NCI-H146 treated with DMSO at 0.1 percent for 48 hours (cell line): ENCODE results near the gene SEMA6D.
"Not testable (repeated sequence)": the region's sequence is repeated elsewhere in the genome, so short reads cannot be mapped to it uniquely, and the experiment has no call there.

Source experiments
- DNase-seq: peaks from one replicate; lab custom pipeline; 2025; ENCODE audit not compliant: unreplicated experiment; lab: John Stamatoyannopoulos, UW

Gene SEMA6D

DNA sequence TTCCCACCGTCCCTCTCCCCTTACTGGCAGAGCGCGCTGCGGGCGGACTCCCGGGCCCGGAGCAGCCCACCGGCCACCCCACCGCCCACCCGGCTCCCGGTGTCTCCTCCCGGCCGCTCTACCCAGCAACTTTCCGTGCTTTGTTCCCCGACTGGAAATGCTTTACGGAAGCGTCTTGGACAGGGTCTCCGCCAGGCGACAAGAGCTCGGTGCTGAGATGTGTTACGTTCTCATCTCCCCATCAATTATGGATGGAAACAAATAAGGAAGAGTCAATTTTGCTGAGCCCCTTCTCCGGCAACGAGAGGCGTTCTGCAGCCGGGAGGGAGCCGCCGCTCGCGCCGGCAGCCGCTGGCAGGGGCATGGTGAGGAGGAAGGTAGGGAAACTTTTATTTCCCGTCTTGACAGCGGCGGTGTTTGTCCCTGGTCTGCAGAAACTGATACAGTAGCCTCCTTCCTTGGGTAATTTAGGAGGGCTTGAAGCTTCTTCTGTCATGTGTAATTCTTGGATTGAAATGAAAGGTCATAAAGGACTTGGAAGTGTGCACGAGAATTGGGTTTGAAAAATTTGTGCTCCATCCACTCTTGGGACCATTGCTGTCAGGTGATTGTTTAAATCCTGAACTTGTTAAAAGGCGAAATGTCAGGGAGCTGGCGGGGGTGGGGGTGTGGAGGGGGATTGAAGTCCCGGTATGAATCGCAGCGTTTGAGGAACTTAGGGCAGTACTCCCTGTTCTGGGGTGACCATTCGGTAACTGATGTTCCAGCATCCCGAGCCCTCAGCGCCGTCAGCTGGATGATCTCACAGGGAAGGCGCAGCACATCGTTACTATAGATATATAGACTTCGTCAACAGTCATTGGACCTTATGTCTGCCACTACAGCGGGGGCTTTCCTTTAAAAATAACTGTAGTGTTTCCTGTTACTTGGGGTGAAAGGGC lies 1.5 kb downstream of the SEMA6D start:
- no peak for DNase-seq

DNA sequence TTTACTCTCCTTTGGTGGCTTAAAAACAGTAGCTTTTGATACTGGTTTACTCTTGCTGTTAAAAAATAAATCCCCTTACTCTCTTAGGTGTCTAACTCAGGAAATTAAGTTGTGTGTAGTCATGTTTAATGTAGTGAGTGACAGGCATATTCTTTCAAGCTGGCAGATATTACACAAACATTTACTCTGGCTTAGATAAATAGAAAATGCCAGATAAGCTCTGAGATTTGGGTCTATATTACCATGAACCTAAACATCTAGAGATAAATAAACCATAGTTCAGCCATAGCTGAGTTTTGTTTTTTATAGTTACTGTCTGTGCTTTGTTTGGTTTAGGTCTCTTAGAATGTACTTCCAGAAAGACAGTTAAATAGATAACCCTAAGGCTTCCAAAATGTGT lies 2.4 kb downstream of the SEMA6D start:
- DNase-seq = no peak

- DNase-seq = no peak
Observed at GRCh38 chr15:47720555-47720954, 3.2 kb downstream of the SEMA6D start.

- no peak for DNase-seq
Observed at GRCh38 chr15:47721676-47722075, 4.4 kb downstream of the SEMA6D start.

GRCh38 chr15:47724346-47724745 lies 7.0 kb downstream of the SEMA6D start:
- no peak for DNase-seq

DNA sequence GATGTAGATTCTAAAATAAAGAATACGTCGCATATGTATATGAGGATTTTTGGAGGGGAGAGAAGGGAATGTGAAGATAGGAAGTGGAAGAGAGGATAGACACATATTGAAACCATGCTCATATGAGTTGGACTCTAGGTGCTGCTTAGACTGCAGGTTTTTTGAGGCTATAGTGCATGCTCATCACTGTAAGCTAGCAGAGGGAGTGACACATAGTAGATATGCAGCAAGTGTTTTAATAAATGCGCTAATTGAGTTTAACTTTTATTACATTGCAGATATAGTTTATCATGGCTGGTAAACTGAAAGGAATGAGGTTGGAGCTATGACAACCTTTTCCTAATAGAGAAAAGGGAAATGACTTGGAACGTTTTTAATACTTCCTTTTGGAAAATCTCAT lies 7.7 kb downstream of the SEMA6D start:
- no peak for DNase-seq

DNA sequence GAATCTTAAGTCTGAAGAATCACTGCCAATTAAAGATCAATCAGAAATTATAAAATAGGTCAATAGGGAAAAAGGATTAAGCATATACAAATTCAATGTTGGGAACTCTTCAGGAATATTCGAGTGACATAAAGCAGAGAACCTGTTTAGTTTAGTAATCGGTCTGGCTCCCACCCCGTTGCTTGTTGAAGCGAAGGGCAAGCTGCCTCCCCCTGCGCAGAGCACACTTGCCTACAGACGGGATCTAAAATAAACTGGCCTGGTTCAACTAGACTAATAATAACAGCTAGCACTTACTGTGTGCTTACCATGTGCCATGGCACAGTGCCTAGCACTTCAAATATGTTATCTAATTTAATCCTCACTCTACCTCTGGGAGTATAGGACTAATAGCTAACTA lies 8.6 kb downstream of the SEMA6D start:
- no peak for DNase-seq

GRCh38 chr15:47726399-47726823 lies 9.1 kb downstream of the SEMA6D start:
- no peak for DNase-seq

- DNase-seq = no peak
Observed at GRCh38 chr15:47727137-47727536, 9.8 kb downstream of the SEMA6D start.

GRCh38 chr15:47727676-47728075 lies 10.4 kb downstream of the SEMA6D start:
- DNase-seq = no peak

DNA sequence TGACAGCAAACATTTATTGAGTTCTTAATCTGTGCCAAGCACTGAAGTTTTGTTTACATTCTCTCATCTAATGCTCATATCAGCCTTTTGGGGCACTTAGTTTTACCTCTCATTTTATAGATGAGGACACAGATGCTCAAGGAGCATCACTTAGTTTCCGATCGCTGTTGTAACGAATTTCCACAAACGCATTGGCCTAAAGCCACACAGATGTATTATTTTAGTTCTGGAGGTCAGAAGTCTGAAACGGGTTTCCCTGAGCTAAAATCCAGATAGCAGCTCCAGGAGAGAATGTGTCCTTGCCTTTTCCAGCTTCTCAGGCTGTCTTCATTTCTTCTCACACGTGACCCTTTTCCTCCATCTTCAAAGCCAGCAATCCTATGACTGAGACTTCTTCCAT lies 11.1 kb downstream of the SEMA6D start:
- DNase-seq = no peak

DNA sequence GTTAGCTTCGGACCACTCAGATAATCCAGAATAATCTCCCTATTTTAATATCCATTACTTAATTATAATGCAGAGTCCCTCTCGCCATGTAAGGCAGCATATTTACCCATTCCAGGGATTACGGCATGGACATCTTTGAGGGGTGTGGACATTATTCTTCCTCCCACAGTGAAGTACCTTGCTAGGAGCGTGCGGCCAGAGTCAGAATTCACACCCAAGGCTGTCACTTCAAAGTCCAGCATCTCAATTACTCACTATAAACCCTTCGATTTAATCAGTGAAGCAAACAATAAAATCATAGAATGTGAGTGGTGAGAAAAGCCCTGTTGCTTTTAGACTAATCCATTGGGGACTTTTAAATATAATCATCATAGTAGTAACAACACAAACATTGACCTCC lies 11.6 kb downstream of the SEMA6D start:
- no peak for DNase-seq

DNA sequence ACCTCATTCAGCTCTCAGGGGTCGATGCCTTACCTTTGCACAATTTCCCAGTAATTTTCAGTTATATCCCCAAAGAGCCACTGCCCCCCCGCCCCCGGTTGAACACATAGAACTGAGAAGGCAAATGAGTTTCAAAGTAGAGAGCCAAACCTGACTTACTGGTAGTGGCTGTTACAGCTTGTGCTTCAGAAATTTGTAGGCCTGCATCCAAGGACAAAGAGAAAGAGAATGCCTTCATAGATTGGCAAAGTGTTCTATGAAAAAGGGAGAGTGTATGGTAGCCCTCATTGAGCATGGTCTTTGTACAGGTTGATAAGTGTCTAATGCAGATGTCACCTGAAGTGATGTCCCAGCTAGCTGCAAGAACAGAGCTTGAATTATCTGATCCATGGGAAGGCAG lies 13.9 kb downstream of the SEMA6D start:
- DNase-seq = no peak

DNA sequence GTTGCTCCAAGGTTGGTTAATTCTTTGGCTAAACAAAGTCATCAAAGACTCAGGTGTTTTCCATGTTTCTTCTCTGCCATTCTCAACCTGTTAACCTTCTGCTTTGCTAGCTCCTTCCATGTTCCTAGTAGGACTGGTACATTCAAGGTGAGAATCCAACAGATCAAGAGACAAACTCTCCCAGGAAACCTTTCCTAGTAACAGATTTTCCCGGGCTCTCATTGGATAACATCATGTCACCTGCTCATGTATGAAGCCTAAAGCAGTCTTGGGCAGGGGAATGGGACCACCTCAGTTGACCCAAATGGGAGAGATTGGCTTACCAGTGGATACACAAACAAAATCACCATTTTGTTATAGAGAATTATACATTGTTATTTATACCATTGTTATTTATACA lies 14.9 kb downstream of the SEMA6D start:
- no peak for DNase-seq

DNA sequence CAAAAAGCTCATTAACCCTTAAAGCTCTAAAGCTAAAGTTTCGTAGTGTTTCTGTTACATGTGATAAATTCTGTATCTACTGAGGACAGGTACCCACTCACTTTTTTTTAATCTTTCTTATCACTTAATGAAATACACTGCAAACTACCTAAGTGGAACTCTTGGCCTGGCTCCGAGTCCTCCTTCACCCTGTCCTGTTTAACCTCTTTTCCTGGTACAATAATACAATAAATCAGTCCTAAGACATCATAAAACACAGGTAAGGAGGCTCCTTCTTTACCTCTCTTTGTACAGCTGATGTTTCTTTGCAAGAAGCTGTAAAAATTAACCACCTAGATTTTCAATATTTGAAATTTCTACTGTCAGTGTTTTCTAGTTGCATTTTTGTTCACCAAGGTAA lies 15.8 kb downstream of the SEMA6D start:
- no peak for DNase-seq

GRCh38 chr15:47736143-47736786 lies 19.0 kb downstream of the SEMA6D start:
- DNase-seq = no peak

- no peak for DNase-seq
Observed at GRCh38 chr15:47737477-47737876, 20.2 kb downstream of the SEMA6D start.

DNA sequence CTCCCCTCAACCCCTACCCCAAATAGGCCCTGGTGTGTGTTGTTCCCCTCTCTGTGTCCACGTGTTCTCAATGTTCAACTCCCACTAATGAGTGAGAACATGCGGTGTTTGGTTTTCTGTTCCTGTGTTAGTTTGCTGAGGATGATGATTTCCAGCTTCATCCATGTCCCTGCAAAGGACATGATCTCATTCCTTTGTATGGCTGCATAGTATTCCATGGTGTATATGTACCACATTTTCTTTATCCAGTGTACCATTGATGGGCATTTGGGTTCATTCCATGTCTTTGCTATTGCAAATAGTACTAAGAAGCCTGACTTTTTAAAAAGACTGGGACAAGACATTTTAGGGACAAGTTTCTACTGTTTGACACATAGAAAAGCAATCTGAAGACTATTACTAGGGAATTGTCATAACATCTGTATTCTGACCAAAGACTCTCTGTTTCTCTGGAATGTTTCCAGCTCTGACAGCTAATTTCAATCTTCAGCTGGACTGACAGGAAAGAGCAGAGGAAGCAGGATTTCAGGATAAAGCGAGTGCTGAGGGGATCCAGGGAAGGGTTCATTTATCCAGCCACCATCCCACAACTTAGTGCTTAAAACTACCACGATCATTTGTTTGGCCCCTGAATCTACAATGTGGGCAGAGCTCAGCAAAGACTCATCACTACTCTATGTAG lies 21.0 kb downstream of the SEMA6D start:
- DNase-seq = not testable (repeated sequence)

DNA sequence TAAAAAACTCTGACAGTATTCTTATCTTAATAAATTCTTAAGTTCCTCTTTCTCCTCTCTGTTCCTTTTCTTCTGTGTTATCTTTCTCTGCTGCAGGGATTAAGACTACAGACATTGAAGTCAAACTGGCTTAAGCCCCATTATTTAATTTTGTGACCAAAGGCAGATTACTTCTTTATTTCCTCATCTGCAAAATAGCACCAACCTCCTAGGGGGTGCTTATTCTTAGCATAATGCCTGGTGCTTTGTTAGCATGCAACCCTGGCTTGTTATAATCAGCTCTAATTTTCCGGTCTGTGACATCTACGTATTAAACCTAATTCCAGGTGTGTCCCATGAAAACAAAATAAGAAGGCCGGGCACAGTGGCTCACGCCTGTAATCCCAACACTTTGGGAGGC lies 23.8 kb downstream of the SEMA6D start:
- no peak for DNase-seq

DNA sequence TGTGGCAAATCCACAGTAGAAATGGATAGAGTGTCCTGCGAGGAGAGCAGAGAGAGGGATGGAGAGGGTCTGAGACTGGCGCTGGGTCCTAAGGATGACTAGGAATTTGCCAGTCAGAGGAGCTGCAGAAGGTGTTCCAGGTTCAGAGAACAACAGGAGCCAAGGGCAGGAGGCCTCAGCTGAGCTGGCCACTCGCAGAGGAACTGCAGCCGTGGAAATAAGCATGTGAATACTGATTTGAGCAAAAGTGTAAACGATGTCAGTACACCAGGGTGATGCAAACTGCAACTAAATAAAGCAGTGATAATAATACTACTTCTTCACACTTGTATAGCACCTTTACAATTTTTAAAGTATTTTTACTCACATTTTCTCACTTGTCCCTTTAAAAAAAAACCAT lies 24.6 kb downstream of the SEMA6D start:
- DNase-seq = no peak

GRCh38 chr15:47742334-47742733 lies 25.0 kb downstream of the SEMA6D start:
- DNase-seq = no peak

DNA sequence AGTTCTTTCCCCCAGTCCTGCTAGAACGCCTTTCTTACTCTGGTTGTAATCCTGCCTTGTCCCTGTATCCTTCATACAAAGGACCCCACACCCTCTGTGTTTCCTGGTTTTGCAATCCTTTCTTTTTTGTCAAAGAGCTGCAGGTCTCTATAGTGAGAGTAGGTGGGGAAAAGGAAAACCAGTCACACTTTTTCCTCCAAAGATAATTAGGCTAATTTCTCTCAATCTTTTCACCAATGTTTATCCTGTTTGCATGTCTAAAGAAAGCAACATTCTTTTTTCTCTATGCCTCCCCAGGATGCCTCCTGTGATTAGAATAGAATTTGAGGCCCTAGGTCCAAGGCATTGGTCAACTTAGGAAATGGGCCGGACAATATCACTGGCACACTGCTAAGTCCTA lies 25.4 kb downstream of the SEMA6D start:
- no peak for DNase-seq
